ENCODE data around the gene CNTNAP2. TPM values are rescaled to one million over a fixed set of nuclear protein-coding genes. Genes with fewer than 3 reads are reported as not detected.
A peak's percentile ranks its signal among the peaks of the same experiment; 100 is the strongest.
"Not testable (repeated sequence)": the region's sequence is repeated elsewhere in the genome, so short reads cannot be mapped to it uniquely, and the experiment has no call there.

The CNTNAP2 gene
- total RNA-seq, 1 experiment from 2014 or later = 42.5 TPM

DNA sequence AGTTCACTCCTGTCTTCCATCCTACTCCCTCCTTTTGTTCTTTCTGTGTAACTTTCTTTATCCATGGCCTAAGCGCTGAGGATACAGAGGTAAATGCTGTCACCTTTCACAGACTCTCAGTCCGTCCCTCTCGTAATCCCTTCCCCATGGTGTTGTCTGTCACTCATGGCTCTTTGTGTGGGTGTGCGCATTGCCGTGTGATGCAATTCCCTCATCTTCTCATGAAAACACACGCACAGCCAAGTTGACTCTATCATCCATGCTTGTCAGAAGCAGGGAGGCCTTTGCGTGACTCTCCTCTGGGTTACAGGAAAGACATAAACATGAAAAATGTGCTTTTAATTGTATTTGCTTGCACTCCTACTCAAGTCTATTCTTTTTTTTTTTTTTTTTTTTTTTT lies 2348.3 kb downstream of the CNTNAP2 start:
- H3K27me3 ChIP-seq (replicated peaks; ENCODE audit: control insufficient read depth, insufficient read depth, low read length) = no peaks in the 10 kb centered on the region
- H3K4me3 ChIP-seq (ENCODE audit: low read depth, low read length) = no peak overlapping the region
- CTCF ChIA-PET = no interaction called here
- no TSS peak for BruUV-seq (replicated peaks)
- TF ChIP-seq CTCF (IDR thresholded peaks at IDR 0.05; ENCODE audit: insufficient read depth in 1 of 2, low read depth in 1 of 2, low read length in 1 of 2, severe bottlenecking in 1 of 2, unreplicated experiment in 1 of 2) = no peak
- no peaks in the 10 kb centered on the region for H3K36me3 ChIP-seq (ENCODE audit: control insufficient read depth, insufficient read depth, low read length)
- H3K4me1 ChIP-seq = peaks cover 29% of the 10 kb centered on the region
- Mint-ChIP-seq H3K27me3 (ENCODE audit: insufficient read depth, unreplicated experiment) (no peaks in the 10 kb centered on the region), H3K27ac (ENCODE audit: unreplicated experiment) (peak overlapping the region; percentile 5), H3K36me3 (ENCODE audit: insufficient read depth, unreplicated experiment) (peaks cover 21% of the 10 kb centered on the region), H3K4me1 (ENCODE audit: low read depth, unreplicated experiment) (peaks cover 30% of the 10 kb centered on the region), H3K9me3 (ENCODE audit: unreplicated experiment) (peaks cover 39% of the 10 kb centered on the region), H3K4me3 (ENCODE audit: unreplicated experiment) (no peak overlapping the region)
- POLR2A ChIA-PET = no interaction called here
- H3K9me3 ChIP-seq = peaks cover 26% of the 10 kb centered on the region
- intact Hi-C loops (cut with micrococcal nuclease; ENCODE audit: unreplicated experiment) = loop anchor here (5.0 kb wide), 1 partner anchor 148 kb away; no protein-coding TSS in a partner anchor
- DNase-seq = no peak

DNA sequence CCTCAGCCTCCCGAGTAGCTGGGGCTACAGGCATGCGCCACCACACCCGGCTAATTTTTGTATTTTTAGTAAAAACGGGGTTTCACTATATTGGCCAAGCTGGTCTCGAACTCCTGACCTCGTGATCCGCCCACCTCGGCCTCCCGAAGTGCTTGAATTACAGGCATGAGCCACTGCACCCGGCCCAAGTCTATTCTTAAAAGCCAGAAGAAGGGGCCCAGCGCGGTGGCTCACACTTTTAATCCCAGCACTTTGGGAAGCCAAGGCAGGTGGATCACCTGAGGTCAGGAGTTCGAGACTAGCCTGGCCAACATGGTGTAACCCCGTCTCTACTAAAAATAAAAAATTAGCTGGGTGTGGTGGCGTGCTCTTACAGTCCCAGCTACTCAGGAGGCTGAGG lies 2348.8 kb downstream of the CNTNAP2 start:
- H3K36me3 ChIP-seq (ENCODE audit: control insufficient read depth, insufficient read depth, low read length); POLR2A ChIA-PET; intact Hi-C loops (cut with micrococcal nuclease; ENCODE audit: unreplicated experiment); DNase-seq; H3K27me3 ChIP-seq (replicated peaks; ENCODE audit: control insufficient read depth, insufficient read depth, low read length); H3K4me3 ChIP-seq (ENCODE audit: low read depth, low read length); H3K27ac Mint-ChIP-seq (ENCODE audit: unreplicated experiment); H3K27me3 Mint-ChIP-seq (ENCODE audit: insufficient read depth, unreplicated experiment); BruUV-seq (replicated peaks); H3K4me3 Mint-ChIP-seq (ENCODE audit: unreplicated experiment); CTCF ChIA-PET: not testable (repeated sequence)
- Mint-ChIP-seq H3K36me3 (ENCODE audit: insufficient read depth, unreplicated experiment) (peaks cover 21% of the 10 kb centered on the region), H3K9me3 (ENCODE audit: unreplicated experiment) (peaks cover 39% of the 10 kb centered on the region), H3K4me1 (ENCODE audit: low read depth, unreplicated experiment) (peaks cover 30% of the 10 kb centered on the region)
- Histone ChIP-seq H3K9me3 (peaks cover 23% of the 10 kb centered on the region), H3K4me1 (peaks cover 29% of the 10 kb centered on the region)

GRCh38 chr7:148466120-148466519 lies 2349.5 kb downstream of the CNTNAP2 start:
- Histone ChIP-seq H3K9me3 (peaks cover 17% of the 10 kb centered on the region; the same call in 1 of the 2 replicates), H3K27me3 (replicated peaks; ENCODE audit: control insufficient read depth, insufficient read depth, low read length) (no peaks in the 10 kb centered on the region), H3K4me1 (peaks cover 26% of the 10 kb centered on the region), H3K4me3 (ENCODE audit: low read depth, low read length) (no peak overlapping the region), H3K36me3 (ENCODE audit: control insufficient read depth, insufficient read depth, low read length) (no peaks in the 10 kb centered on the region)
- TF ChIP-seq CTCF (IDR thresholded peaks at IDR 0.05; ENCODE audit: insufficient read depth in 1 of 2, low read depth in 1 of 2, low read length in 1 of 2, severe bottlenecking in 1 of 2, unreplicated experiment in 1 of 2) = no peak
- H3K27me3 Mint-ChIP-seq (ENCODE audit: insufficient read depth, unreplicated experiment) = no peaks in the 10 kb centered on the region
- peaks cover 39% of the 10 kb centered on the region for H3K9me3 Mint-ChIP-seq (ENCODE audit: unreplicated experiment)
- DNase-seq = no peak
- no TSS peak for BruUV-seq (replicated peaks)
- ChIA-PET POLR2A (no interaction called here), CTCF (no interaction called here)
- peaks cover 30% of the 10 kb centered on the region for H3K4me1 Mint-ChIP-seq (ENCODE audit: low read depth, unreplicated experiment)
- H3K27ac Mint-ChIP-seq (ENCODE audit: unreplicated experiment) = no peak overlapping the region
- H3K36me3 Mint-ChIP-seq (ENCODE audit: insufficient read depth, unreplicated experiment) = peaks cover 21% of the 10 kb centered on the region
- H3K4me3 Mint-ChIP-seq (ENCODE audit: unreplicated experiment) = no peak overlapping the region
- intact Hi-C loops (cut with micrococcal nuclease; ENCODE audit: unreplicated experiment) = no loop called here

GRCh38 chr7:148468700-148469098 lies 2352.1 kb downstream of the CNTNAP2 start:
- Histone ChIP-seq H3K36me3 (ENCODE audit: control insufficient read depth, insufficient read depth, low read length) (no peaks in the 10 kb centered on the region), H3K9me3 (peaks cover 7% of the 10 kb centered on the region; the same call in 1 of the 2 replicates), H3K4me3 (ENCODE audit: low read depth, low read length) (no peak overlapping the region), H3K27me3 (replicated peaks; ENCODE audit: control insufficient read depth, insufficient read depth, low read length) (no peaks in the 10 kb centered on the region), H3K4me1 (peaks cover 7% of the 10 kb centered on the region)
- no TSS peak for BruUV-seq (replicated peaks)
- intact Hi-C loops (cut with micrococcal nuclease; ENCODE audit: unreplicated experiment) = no loop called here
- CTCF ChIA-PET = no interaction called here
- Mint-ChIP-seq H3K27me3 (ENCODE audit: insufficient read depth, unreplicated experiment) (no peaks in the 10 kb centered on the region), H3K36me3 (ENCODE audit: insufficient read depth, unreplicated experiment) (no peaks in the 10 kb centered on the region), H3K9me3 (ENCODE audit: unreplicated experiment) (peaks cover 13% of the 10 kb centered on the region), H3K4me3 (ENCODE audit: unreplicated experiment) (no peak overlapping the region), H3K4me1 (ENCODE audit: low read depth, unreplicated experiment) (peaks cover 16% of the 10 kb centered on the region), H3K27ac (ENCODE audit: unreplicated experiment) (no peak overlapping the region)
- no peak for DNase-seq
- POLR2A ChIA-PET = no interaction called here
- TF ChIP-seq CTCF (IDR thresholded peaks at IDR 0.05; ENCODE audit: insufficient read depth in 1 of 2, low read depth in 1 of 2, low read length in 1 of 2, severe bottlenecking in 1 of 2, unreplicated experiment in 1 of 2) = no peak

Data from Caco-2 (cell line).